Suppressor macrophage (primary cell): Measurements from ENCODE around the gene CCDC91.

Source experiments
- DNase-seq, 4 experiments: peaks; one replicate each; pipeline ENCODE4 v3.0.0-alpha.2; 2020 to 2022
- total RNA-seq, 17 experiments: gene quantifications; one replicate each; lab custom pipeline; 2026; ENCODE audit warnings: mixed read lengths in 6 of 17, inconsistent platforms in 3 of 17; lab: John Stamatoyannopoulos, UW

The CCDC91 gene, protein sequence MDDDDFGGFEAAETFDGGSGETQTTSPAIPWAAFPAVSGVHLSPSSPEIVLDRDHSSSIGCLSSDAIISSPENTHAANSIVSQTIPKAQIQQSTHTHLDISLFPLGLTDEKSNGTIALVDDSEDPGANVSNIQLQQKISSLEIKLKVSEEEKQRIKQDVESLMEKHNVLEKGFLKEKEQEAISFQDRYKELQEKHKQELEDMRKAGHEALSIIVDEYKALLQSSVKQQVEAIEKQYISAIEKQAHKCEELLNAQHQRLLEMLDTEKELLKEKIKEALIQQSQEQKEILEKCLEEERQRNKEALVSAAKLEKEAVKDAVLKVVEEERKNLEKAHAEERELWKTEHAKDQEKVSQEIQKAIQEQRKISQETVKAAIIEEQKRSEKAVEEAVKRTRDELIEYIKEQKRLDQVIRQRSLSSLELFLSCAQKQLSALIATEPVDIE
- 8.5 to 30.6 (median 20.6) reads per million in 17 experiments for total RNA-seq

- peak; percentile 89 to 93 (median 92) for DNase-seq
Observed at GRCh38 chr12:28190321-28191050, at the start of gene CCDC91. Gene CCDC91 (plus strand): TSS chr12:28190456. CDS start chr12:28257216, 66,760 bp downstream.

DNA sequence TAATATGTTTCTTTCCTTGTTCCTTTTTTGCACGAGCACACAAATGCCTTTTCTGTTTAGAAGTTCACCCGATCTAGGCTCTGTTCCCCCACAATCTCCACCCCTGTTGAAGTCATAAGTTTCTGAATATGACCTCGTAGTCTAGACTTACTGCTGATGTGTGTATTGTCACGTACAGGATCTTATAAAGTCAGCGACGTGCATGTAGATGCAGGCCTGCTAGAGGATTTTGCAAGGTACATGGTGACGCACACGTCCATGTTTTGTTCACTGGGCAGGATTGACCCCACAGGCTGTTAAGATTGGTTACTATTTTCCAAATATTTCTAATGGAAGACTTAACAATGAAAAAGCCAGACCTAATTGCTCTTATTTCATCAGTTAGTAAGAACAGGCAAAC, 46.2 kb upstream of the CCDC91 start:
- DNase-seq, result no peak

DNA sequence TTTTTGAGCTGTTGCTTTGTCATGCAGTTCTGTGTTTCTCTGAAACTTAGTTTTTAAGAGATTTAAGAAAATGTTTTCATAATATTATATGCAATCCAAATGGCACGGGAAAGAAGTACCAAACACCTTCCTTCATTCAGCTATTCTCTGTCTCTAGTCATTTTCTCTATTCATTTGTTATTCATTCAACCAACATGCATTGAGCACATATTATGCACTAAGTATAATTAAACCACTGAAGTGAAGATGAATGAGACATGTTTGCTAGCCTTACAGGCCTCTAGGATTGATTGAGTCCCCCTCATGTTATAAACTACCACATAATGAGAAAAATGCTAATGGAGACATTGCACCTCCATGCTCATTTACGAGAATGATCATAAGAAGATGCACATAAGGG, 45.7 kb upstream of the CCDC91 start:
- no peak for DNase-seq

DNA sequence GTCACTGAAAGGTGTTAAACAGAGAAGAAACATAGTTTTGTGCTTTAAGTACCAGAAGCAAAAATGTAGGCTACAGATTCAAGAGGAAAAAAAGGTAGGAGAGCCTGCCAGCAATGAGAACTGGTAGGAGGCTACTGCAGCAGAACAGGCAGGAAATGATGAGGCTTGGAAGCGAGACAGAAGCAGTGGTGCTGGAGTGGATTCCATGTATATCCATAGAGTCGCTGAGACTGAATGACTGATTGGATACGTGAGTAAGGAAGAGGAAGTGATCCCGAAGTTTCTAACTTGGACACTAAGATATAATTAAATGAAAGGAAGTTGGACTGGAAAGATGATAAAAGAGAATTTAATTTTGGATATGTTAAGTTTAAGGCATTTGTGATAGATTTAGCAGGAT, 45.0 kb upstream of the CCDC91 start:
- DNase-seq, result no peak

DNA sequence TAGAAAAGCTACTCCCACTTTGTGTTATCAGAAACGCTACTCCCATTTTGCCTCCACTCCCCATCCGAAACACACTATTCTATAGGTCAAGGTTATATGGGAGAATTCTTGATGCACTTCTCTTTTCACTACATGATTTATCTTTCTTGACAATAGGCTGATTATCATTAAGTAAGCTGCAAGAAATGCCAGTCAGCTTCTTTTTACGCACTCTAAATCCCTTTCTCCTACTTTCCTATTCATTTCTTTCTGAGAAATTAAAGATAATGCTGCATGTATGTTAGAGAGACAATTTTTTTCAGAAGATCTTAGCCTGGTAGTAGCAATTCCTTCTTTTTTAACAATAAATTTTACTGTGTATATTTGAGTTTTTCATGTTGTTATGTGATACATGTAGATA, 41.0 kb upstream of the CCDC91 start:
- no peak for DNase-seq

DNA sequence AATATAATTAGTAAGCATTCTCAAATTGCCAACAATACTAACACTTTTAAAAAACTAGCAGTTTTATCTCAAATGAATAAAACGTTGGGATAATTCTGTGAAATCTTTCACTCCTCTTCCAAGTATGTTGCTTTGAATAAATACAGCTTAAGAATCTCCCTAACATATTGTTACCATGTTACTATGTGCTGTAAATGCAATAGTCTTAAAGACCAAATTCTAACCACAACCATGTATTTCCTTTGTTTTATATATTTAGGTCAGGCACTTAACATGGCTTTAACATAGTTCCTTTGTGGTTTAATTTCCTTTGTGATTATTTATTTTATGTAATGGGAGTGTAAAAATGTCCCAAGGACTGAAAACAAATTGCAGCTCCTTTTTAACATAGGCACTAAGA, 33.9 kb upstream of the CCDC91 start:
- DNase-seq, result no peak

- no peak for DNase-seq
Observed at GRCh38 chr12:28156804-28157203, 33.5 kb upstream of the CCDC91 start.

GRCh38 chr12:28158353-28158752, 31.9 kb upstream of the CCDC91 start:
- DNase-seq, result no peak

GRCh38 chr12:28159688-28160087, 30.6 kb upstream of the CCDC91 start:
- no peak for DNase-seq

DNA sequence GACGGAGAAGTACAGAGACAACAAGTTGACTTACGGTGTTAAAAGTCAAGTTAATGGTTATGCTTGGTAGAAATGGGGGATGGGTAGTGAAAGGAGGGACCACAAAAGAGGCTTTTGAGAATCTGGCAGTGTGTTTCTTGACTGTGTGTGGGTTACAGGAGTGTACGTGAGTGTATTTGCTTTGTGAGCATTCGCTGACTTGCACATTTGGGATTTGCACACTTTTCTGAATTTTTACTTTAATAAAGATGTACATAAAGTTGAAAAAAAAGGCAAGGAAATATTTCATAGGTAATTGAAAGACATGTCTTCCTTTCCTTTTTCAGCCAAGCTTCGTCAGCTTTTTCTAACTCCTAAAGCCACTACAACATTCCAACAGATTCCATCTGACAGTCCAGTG, 28.6 kb upstream of the CCDC91 start:
- no peak for DNase-seq

- DNase-seq, result no peak
Observed at GRCh38 chr12:28162697-28163096, 27.6 kb upstream of the CCDC91 start.

- DNase-seq, result no peak
Observed at GRCh38 chr12:28164644-28165275, 25.5 kb upstream of the CCDC91 start.

GRCh38 chr12:28167981-28168485, 22.2 kb upstream of the CCDC91 start:
- DNase-seq, result no peak

DNA sequence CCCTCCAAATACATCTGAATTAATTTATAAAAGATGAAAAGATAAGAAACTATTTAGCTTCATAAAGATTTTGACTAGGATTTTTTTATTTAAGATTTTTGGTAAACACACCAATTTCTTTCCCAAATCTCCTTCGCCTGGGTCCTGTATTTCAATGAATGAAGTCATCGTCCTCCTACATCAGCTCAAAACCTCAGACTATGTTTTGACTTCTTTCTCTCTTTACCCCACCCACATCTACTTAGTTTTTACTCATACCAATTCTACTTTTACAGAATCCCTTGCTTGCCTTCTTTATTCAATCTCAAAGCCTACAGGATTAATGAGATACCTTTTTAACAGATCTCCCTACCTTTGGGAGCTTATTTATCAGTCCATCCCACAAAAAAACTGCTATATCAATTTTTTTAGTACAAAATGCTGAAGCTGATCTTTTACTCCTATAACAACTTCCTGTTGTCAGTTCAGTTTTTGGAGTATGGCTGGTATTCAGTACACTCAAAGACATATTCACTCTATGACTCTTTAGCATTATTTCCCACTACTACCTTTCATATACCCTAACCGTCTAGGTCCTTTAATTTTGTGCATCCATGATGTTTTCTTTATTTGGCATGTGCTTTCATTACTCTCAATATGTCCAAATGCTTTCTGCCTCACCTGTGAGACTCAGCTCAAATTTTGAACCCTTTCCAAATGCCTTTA, 18.7 kb upstream of the CCDC91 start:
- peak in 1 of 4 experiments; percentile 2 for DNase-seq

- DNase-seq, result peak in 2 of 4 experiments; percentile 3 to 17
Observed at GRCh38 chr12:28172434-28173030, 17.7 kb upstream of the CCDC91 start.

DNA sequence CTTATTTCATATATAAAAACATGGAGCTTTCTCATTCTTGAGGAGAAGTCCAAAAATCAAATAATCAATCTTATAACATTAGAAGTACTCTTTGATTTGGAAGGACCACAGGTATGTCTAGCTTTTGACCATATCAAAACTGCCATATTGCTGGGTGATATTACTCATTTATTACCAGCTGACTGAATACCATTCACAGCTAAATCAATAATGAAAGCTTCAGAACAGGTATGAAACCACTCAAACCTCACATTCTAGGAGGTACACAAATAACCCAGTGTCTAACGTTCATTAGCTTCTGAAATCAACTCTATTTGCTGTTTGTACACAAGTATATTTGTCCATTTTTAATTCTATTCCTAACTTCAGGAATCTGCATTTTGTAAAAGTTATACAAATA, 16.8 kb upstream of the CCDC91 start:
- no peak for DNase-seq

DNA sequence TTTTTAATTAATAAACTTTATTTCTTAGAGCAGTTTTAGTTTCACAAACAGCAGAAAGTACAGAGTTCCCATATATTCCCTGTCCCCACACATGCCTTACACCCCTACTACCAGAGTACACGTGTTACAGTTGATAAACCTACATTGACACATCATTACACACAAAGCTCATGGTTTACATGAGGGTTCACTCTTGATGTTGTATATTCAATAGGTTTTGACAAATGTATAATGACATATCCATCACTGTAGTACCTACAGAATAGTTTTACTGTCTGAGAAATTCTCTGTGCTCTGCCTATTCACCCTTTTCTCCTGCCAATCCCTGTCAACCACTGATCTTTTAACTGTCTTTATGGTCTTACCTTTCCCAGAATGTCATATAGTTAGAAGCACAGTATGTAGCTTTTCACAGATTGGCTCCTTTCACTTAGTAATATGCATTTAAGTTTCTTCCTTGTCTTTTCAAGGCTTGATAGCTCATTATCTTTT, 15.1 kb upstream of the CCDC91 start:
- no peak for DNase-seq

GRCh38 chr12:28176295-28176694, 14.0 kb upstream of the CCDC91 start:
- no peak for DNase-seq

GRCh38 chr12:28177461-28177860, 12.8 kb upstream of the CCDC91 start:
- no peak for DNase-seq

DNA sequence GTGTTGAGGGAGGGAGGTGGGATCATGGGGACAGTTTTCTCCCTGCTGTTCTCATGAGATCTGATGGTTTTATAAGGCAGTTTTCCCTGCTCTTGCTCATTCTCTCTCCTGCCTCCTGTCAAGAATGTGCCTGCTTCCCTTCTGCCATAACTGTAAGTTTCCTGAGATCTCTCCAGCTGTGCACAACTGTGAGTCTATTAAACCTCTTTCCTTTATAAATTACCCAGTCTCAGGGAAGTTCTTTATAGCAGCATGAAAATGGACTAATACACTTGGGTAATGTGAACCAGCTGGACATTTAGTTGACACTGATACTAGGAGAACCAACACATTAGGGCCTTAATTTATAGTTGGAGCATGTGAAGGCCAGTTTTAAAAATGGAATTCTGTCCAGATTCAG, 12.4 kb upstream of the CCDC91 start:
- no peak for DNase-seq

DNA sequence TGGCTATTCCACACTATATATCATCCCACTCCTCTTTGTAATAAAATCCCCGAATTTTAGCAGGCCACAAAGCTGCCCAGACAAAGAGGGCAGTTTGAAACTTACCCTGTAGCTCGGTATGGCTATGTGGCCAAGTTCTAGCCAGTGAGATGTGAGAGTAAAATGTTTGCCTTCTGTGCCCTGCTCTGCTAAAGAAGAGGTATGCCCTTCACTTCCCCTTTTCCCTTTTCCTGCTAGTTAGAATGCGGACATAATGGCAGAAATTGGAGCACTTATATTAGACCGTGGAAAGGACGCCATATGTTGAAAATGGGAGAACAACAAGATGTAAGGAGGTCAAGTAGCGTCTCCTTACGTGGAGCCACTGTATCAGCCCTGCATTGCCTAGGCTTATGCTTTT, 11.5 kb upstream of the CCDC91 start:
- no peak for DNase-seq

- DNase-seq, result no peak
Observed at GRCh38 chr12:28180786-28181185, 9.5 kb upstream of the CCDC91 start.
